GM19328 (cell line): ENCODE measurements around the gene ANXA2.
"Not testable (repeated sequence)": the region's sequence is repeated elsewhere in the genome, so short reads cannot be mapped to it uniquely, and the experiment has no call there.

Source experiments
- ATAC-seq: cut with Tn5 transposase; IDR thresholded peaks from one replicate; pipeline ENCODE4 v1.9.1; 2021; ENCODE audit warnings: mild to moderate bottlenecking, moderate library complexity; ENCODE audit not compliant: unreplicated experiment

The ANXA2 gene

DNA sequence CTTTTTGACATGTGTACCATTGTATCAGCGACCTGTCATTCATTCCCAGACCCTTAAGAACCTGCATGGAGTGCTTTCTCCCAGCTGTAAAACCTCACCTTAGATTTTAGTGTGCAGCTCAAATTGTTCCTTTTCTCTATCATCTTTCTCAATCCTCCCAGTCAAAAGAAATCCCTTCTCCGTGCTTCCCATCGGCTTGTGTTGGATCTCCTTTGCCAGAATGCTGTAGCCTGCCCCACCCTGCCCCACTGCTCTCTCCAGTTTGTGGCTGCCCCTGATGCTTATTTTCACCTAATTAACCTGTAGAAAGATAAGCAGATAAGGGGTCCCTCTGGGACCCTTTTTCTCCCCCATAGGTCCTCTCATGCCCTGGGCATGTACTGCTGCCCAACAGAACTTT, 51.1 kb downstream of the ANXA2 start:
- no peak for ATAC-seq

DNA sequence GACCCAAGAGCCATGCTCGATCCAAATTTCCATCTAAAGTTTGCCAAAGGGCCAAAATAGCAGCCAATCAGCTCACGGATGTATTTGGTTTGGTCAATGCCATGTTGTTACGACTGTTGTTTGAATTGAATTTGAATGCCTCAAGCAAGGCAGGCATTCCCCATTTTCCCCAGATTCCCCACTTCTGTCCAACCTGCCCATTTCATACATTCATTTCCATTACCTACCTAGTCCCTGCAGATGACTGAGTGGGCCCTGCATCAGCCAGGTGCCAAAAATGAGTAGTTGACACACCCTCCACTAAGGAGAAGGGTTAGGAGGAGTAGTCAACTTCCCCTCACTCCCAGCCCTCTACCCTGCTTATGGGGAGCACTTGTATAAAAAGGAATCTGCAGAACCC, 51.7 kb downstream of the ANXA2 start:
- ATAC-seq = no peak

DNA sequence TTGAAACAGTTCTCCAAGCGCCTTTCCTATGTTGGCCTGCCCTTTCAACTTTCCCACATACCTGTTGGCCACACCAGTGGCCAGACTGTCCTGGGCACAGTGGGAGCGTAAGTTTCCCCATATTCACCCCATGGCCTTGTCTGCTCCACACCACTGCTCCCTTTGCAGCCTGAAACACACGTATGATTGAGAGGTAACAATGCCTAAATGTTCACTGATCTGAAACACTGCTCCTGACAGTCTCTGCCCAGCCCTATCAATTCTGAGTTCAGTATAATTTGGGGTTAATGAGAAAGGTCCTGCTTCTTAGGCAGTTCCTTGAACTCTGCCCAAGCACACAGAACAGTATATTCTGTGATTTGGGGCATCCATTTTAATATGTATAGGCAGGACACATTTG, 52.2 kb downstream of the ANXA2 start:
- ATAC-seq = no peak

DNA sequence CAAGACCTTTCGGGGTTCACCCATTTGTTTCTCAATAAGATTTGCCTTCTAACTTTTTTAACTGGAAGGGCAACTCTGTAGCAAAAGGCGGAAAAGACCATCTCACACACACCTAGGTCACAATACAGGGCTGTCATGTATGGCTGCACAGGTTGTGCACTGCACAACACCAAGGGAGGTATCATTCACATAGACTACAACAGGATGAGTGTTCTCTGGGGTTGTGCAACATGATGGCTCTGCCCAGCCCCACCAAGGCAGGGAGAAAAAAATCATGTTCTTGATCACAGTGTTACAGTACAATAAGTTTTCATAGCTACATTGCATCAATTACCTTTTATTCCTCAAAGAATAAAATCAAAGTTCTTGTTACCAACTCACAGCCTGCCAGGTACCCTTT, 52.8 kb downstream of the ANXA2 start:
- ATAC-seq = no peak

DNA sequence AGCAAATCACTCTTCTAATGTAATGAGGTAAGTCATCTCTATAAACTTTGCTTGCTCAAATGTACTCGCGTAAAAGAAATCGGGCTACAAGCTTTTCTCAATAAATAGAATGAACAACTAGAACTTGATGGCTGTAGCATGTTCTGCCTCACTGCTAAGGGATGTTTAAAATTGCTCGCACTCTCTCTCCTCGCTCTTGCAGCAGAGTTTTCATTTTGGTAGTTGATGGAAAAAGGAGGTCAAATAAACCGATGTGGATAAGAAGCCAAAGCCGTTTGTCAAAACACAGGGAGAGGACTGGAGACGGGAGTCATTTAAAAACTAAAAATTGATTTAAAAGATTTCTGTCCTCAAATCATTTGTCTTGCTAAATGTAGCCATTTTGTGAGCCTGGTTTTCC, 53.3 kb downstream of the ANXA2 start:
- no peak for ATAC-seq

DNA sequence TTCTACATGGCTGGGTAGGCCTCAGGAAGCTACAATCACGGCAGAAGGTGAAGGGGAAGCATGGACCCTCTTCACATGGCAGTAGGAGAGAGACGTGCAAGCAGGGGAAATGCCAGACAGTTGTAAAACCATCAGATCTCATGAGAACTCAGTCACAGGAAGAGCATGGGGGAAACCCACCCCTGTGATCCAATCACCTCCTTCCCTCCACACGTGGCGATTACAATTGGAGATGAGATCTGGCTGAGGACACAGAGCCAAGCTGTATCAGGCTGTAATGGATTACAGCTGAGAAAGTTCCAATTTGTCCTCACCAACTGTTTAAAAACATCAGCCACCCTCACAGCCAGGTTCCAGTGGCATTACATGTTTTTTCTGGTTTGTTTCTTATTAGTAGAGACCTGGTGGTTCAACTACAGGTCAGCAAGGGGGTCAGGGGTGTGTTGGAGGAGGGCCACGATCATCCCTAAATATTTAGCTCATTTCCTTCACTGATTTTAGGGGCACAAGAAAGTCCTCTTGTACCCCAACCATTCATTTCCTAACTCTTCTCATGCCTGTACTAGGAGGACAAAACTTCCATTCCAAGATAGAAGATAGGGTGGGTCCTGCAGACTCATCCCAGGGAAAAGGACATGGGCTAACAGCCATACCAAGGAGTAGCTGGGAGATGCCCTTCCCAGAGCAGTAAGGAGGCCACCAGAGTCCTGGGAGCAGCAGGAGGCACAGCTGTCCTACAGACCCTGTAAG, 54.4 kb downstream of the ANXA2 start:
- no peak for ATAC-seq

DNA sequence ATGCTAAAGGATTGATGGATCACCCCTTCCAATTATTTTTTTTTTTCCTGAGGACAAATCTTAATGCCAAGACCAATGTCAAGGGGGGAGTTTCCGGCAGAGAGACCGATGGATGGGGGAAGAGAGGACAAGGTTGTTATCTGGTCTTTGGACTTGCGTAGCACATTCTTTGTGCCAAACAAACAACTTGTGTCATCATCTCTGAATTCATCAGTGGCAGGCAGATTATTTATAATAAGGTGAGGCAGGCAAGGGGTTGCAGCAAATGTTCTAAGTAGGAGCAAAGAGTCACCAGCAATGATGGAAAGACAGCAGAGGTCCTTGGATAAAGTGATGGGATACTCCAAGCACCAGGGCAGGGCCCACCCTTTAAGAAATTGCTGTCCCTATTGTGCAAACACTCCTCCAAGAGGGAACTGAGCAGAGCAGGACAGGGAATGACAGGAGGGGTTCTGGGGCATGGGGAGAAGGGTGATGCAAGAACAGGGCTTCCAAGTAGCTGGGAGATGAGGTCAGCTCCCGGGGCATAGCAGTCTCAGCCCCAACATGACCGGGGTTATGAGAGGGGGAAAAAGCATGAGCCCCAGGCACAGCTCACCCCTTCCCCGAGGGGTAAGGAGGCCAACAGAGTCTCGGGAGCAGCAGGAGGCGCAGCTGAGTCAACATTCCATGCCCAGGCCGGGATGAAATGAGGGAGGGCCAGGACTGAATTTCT, 57.4 kb downstream of the ANXA2 start:
- no peak for ATAC-seq

DNA sequence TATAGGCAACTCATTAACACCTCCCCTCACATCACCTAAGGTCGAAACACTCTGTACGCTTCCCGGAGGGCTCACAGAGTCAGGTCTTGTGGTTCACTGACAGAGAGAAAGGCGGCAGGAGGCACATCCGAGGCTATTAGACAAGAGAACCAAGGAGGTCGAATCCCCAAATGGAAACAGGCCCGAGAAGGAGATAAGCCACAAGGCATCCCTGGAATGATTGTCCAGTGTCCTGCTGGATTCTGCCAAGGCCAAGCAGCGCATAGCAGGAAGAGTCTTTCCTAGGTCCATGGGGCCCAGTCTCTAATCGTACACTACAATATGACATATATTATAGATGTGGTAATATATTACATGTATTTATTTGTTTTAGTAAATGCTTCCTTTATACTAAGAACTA, 58.5 kb downstream of the ANXA2 start:
- no peak for ATAC-seq

DNA sequence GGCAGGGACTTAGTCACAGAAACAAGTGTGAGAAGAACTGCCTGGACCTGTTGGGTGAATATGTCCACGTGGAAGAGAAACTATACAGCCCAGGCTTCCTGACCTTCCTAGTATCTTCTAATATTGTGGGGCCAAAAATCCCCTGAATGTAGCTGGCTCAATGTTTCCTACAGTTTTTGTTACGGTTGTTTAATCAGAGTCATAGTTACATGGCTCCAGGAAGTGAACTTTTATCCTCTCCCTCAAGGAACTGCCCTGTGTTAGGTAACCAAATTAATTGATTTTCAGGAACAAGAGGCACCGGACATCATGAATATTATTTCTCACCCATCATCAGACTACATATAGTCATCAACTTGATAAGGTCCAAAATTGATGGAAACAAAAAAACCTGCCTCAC, 59.0 kb downstream of the ANXA2 start:
- ATAC-seq = no peak

DNA sequence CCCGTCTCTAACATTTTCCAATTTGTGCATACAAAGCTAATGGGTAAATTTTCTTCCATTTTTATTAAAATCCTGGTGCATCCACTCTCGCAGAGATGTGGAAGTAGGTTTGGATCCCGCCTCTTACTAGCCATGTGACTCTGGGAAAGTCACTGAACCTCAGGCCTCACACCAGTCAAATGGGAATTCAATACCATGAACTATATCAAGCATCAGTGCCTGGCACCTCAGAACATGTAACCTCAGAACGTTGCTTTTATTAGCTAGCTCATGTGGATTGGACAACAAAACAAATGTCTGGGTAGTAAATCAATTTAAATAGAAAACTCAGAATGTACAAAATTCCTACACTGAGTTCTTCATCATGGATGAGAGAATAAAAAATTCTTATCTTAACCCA, 60.7 kb downstream of the ANXA2 start:
- no peak for ATAC-seq

DNA sequence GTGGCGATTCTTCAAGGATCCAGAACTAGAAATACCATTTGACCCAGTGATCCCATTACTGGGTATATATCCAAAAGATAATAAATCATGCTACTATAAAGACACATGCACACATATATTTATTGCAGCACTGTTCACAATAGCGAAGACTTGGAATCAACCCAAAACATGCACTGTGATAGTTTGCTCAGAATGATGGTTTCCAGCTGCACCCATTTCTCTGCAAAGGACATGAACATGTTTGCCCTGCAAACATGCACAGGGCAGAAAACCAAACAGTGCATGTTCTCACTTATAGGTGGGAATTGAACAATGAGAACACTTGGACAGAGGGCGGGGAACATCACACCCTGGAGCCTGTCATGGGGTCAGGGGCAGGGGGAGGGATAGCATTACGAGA, 62.5 kb downstream of the ANXA2 start:
- not testable (repeated sequence) for ATAC-seq

DNA sequence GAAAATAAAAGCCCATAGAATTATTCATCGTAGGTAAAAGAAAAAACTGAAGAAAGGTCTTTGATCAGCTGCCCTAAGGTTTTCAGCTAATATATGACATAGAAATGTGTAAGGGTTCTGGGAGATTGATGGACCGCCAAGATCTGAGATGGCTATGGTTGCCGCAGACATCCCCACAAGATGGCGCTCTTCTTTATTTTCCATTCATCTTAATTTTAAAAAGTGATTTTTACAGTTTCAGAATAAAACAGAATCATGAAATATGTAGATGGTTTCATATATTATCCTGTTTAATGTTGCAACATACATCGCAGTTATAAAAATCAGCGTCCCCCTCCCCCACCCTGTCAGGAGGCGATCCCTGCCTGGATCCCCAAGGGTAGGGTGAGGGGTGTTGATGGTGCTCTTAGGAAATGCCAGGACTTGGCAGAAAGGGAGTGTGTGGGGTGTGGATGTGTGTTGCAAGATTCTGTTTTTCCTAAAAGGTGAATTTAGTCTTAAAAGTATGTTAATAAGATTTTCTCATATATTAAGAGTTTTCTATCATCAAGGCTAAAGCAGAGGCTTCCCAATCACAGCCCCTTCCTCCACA, 68.8 kb downstream of the ANXA2 start:
- no peak for ATAC-seq

DNA sequence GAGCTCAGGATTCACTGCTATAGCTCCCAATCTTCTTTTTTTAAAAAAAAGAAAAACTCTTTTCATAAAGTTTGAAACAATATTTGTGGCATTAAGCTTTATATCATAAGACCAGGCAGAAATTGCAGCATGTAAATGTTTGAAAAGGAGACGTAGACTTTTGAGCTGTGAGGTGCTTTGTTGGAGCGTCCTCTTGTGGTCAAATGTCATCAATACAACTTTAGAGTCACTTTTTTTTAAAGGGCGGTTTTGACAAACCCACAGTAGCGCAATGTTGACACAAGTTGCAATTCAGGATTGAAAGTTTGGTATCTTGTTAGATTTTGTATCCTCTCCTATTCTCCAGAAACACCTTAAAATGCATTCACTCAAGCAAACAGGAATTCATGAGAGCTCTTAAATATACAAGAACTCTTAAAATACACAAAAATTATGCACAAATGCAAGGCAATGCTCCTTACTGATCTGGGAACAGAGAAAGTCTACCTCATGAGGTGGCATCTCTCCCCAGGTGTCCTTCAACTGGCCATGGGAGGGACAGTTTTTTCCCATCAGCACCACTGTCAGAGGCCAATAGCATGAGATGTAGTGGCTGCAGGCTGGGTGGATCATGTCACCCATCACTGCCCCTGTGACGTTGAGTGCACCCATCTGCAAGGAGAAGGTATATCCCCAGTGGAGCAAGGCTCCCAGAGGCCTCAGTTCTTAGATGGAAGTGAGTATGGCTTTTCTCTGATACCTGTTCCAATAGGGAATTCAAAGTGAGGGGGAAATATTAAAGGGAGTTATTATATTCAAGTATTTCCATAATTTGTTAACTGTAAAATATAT, 70.7 kb downstream of the ANXA2 start:
- no peak for ATAC-seq

DNA sequence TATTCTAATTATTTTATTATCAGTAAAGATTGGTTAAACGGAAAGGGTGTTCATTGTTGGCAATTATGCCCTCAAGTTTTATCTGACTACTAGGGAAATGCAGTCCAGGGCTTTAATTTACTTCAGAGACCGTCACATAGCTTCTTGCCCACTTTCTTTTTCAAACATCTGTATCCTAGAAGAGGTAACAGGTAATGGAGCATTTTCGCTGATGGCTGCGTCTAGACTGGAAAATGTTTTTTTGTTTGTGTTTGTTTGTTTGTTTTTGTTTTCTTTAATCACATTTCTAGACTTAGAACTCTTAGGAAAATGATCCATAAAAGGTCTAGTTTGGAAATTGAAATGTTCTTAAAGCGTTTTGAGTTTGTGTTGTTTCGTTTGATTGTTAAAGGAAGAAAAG, 71.4 kb downstream of the ANXA2 start:
- ATAC-seq = no peak

DNA sequence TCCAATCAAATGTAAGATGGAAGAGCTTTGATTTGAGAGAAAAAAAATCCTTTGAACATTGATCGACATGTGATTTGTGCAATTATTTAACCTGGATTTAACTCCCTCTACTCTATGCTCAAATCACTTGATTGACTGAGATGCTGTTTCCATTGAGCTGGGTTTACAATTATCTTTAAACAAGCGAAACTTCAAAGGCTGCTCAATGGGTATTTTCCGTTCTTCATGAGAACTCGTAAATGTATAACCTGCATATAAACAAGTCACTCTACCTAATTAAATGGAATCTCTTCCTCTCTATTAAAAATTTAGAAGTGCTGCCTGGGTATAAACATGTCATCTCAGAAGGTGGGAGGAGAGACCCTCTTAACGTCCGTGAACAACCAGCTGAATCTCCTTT, 71.9 kb downstream of the ANXA2 start:
- no peak for ATAC-seq

DNA sequence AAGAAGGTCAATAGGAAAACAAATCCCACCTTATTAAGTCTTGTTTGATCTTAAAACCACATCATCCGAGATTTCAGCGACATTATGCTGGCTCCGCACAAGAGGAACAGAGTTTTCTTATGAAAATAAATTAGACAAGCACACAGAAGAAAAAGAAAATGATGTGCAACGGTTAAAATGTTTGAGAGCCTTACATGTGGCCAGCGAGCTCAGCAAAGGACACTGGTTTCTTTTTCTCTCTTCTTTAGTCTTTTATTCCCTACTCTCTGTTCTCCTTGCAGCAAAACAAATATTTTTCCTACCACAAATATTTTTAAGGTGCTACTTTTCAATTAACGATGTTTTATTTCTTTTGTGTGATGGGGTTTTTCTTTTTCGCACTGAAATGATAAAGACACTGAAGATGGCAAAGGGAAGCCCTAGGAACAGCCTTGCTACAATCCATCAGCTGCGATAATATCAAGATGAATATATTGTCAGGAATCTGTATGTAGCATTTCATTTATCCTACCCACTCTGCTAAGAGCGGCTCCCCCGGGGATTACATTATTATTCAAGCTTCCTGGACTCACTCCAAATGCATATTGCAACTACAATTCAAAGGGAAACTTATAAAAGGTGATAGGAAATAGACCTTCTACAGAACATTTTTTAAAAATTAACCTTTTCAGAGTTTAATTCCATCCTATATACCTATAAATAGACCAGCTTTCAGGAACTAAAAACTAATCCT, 72.9 kb downstream of the ANXA2 start:
- no peak for ATAC-seq

DNA sequence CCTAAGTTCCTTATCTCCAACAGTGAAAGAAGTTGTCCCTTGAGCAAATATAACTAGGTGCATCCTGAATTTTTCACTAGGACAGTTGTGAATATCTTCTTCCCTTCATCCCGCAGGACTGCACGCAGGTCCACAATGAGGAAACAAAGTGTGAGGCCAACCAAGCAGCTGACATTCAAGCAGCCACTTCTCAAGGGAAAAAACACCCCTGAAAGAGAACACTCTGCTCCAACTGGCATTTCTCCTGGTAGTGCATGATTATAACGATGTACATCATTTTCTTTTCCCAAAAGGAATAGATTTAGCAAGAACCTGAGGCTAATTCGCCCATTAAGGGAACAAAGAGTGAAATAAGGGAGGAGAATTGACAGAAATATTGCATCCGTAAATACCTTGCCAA, 74.5 kb downstream of the ANXA2 start:
- ATAC-seq = no peak

DNA sequence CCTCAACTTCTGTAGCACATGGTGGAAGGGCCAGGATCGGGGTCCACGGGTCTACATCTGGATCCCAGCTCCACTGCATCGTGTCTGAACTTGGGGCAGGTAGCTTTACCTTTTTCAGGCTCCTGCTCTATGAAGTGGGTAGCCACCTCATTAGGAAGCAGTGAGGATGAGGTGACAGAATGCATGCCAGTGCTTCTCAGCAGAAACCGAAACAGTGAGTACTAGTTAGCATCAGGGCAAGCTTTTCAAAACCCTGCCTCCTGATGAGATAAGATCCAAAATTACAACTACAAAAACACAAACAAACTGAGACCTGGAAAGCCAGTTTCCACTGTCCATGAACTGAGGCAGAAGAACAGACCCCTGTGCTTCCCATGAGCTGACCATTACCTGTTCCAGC, 77.4 kb downstream of the ANXA2 start:
- no peak for ATAC-seq

DNA sequence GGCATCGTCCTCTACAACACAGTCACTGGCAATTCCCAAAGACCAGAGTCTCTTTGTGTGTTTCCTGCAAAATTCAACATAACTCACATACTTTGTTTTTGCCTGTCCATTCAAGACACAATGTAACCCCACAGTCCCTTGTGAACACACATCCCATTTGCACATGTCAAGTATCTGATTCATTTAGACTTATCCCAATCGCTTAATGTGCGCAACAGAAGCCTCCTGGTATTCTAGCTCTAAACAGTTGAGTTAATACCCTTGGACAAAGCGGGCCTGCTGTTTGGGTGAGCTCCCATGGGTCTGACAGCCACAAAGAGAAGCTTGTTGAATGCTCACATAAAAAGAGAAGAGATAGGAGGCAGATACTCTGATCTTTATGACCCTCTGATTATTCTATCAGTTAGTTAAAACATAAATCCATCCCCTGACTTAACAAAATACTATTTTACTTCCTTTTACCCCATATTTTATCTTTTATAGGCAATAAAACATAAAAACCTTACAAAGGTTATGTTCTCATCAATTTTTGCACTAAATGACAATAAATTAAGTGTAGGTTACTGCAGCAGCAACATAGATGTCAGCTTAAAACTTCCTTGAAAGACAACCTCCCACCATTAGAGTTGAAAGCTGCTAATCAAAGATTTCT, 79.4 kb downstream of the ANXA2 start:
- ATAC-seq = no peak

DNA sequence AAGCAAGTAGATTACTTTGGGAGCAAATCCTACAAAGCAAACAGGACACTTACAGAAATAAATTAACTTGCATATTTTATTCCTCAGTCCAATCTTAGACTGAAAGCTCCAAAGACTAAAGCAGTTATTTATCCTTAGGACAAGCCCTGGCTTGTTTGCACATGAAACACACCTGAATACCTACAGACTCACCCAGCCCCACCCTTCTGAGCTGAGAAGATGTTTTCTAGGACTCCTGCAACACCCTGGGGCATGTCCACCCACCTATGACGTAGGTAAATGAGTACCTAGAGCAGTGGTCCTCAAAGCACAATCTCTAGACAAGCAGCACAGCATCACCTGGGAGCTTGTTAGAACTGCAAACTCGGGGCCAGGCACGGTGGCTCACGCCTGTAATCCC, 80.8 kb downstream of the ANXA2 start:
- no peak for ATAC-seq
